HG03558 (cell line): ENCODE data around the gene SLC1A2.

Experiments used
- ATAC-seq: cut with Tn5 transposase; IDR thresholded peaks from one replicate; pipeline ENCODE4 v1.9.1; 2021; ENCODE audit warnings: moderate number of reproducible peaks; ENCODE audit not compliant: unreplicated experiment; ENCODE audit errors: extremely low read depth

The SLC1A2 gene

DNA sequence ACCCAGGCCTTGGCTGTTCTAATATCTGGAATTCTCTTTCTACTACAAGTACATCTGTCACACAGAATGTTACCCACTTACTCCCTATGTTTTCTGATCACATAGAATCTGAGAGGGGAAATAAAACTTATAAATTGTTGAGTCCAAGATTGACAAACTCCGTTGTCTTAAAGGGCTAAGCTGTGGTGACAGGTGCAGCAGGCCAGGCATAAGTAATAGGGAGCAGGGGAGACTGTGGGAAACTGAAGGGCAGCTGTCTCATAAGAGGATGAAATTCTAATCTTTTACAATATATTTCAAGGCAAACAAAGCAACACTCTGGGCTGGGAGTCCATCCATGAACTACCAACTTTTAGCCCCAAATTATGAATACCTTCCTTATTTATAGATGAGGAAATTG, 133.9 kb downstream of the SLC1A2 start:
- ATAC-seq: no peak

- ATAC-seq: no peak
Measured at GRCh38 chr11:35282221-35282882, 137.0 kb downstream of the SLC1A2 start.

- ATAC-seq: no peak
Measured at GRCh38 chr11:35281169-35281688, 138.1 kb downstream of the SLC1A2 start.

GRCh38 chr11:35280727-35281126, 138.6 kb downstream of the SLC1A2 start:
- no peak for ATAC-seq

- ATAC-seq: no peak
Measured at GRCh38 chr11:35277827-35278226, 141.5 kb downstream of the SLC1A2 start.

- ATAC-seq: no peak
Measured at GRCh38 chr11:35276396-35277145, 142.8 kb downstream of the SLC1A2 start.

DNA sequence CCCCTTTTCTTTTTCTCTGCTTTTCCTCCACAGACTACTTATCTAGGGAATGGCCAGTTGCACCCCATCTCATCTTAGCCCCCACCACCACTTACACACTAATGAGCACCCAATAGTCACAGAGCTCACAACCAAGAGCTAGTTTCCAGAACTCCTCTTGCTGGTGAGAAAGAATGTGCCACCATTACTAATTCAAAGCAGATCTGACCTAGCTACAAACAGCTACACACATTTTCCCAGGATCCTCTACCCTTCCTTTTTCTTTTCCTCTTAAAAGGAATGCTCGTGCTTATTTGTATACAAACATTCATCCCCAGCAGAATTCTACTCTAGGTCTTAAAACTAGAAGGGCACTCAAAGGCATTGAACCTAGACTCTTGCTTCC, 143.6 kb downstream of the SLC1A2 start:
- no peak for ATAC-seq

DNA sequence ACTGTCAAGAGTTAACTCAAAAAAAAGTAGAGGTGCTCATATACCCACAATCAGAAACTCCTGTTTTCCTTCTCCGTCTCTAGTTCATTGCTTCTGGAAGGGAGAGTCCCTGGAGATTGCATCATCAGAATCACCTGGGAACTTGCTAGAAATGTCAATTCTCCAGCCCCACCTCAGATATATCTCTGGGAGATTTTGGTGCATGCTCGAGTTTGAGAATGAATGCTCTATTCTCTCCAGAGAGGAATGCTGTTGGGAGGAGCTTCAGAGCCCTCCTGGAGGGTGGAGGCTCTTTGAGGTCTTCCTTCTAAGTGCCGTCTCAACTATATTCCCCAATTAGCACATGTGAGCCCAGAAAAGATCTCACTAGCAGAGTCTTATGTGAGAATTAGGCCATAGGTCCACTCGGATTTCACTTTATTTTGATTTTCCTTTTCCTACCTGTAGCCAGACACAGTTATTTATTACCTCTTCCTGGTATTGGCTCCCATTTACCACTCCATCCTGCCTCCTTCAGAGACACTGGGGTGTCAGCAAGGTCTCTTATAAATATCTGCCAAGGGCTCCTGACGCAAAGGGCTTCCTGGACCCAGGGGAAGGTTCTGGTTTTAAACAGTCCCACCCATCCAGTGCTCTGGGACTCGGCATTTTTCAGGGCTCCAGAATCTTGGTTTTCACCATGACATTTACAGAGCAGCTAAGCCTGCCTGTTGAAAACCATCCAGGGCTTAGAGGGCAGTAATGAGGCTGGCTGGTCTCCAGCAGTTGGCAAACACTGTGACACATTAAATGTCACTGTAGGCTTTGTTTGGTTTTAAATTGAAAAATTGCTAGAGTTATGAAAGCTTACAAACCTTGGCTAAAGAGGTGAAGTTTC, 144.2 kb downstream of the SLC1A2 start:
- ATAC-seq: no peak

GRCh38 chr11:35272391-35272902, 146.9 kb downstream of the SLC1A2 start:
- ATAC-seq: peak; percentile 78

DNA sequence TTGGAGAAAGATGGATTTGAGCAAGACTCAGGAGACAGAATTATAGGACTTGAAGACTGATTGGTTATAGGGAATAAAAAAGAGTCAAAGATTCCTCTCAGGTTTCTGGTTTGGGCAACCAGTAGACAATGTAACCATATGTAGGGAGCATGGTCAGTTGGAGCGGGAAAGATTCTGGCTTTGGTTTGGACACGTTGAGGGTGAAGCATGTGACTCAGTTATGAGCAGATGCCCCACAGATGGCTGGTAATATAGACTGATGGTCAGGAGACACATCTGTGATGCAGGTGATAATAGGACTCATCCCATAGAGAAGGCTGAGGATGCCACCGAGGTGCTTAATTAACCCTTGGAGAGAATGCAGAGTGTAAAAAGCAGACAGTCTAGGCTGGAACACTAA, 148.3 kb downstream of the SLC1A2 start:
- ATAC-seq: no peak

DNA sequence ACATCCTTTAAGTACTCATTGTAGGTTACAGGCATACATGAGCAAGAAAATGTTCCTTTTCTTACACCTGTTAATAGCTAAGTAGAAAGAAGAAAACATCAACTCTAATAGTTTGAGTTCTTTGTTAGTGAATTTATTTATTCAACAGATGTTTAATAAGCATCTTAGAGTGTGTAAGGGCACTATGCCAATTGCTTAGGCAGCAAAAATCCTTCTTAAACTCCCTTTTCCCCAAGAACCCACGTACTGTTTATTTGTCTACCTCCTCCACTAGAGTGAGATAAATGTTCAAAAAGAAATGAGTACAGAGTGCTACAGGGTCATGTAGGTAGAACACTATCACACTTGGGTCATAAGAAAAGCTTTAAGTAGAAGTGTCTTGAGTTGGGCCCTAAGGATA, 149.0 kb downstream of the SLC1A2 start:
- ATAC-seq: no peak

DNA sequence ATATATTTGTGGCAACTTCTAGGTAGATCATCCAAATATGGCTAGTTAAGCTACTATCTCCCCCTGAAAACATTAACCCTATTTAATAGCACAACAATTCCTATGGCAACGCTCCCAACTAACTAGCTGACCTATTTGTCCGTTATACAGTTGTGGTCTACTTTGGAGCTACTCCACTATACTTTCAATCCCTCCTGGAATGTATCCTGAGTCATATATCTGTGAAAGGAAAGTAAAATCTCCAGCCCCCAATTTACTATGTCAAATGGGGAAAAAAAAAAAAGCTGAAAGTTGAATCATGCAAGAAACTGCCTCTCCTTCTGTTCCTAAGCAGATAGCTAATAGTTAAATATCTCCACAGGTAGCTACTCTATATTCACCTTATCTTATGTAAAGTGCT, 151.9 kb downstream of the SLC1A2 start:
- no peak for ATAC-seq

DNA sequence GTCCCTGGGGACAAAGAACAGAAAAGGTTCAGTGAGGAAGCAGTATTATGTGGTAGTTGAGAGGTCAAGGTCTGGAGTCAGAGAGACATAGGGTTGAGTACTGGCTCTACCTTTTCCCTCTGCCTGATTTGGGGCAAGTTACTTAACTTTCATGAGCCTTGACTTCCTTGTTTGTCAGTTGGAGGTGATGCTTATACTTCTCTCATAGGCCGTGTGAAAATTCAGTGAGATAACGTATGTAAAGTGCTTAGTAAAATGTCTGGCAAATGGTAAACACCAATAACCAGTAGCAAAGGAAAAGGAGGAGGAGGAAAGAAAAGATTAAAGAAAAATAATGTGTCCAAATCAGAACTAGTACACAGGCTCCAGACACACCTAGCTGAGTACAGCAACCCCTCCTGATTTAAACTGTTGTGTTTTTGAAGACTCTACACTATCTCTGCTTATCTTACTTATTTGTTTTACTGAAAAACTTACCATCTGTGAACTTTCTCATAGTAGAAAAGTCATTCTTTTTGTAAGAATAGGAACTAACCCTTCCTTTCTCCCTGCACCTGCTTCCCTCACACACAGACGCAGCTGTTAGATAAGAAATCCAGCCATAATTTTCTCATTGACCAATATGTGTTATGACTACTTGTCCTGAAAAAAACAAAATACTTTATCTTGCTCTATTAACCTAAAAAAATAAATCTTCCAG, 153.5 kb downstream of the SLC1A2 start:
- no peak for ATAC-seq

GRCh38 chr11:35262735-35263134, 156.6 kb downstream of the SLC1A2 start:
- ATAC-seq: no peak

DNA sequence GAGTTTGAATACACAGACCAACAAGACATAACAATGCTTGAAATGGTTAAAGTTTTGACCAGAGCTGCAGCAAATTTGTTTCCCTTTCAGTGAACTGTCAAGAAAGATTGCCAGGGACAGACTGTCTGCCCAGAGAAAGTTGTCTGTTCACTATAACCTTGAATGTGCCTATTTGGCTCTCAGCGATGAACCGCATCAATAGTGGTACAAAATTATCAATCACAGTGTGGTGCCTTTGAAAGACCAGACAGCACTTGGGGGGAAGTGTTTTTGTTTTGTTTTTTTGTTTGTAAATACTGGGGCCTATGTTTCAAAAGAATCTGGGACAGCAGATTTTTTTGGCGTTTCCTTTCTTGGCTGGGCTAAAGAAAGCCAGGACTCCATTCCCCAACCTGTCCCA, 157.3 kb downstream of the SLC1A2 start:
- no peak for ATAC-seq

DNA sequence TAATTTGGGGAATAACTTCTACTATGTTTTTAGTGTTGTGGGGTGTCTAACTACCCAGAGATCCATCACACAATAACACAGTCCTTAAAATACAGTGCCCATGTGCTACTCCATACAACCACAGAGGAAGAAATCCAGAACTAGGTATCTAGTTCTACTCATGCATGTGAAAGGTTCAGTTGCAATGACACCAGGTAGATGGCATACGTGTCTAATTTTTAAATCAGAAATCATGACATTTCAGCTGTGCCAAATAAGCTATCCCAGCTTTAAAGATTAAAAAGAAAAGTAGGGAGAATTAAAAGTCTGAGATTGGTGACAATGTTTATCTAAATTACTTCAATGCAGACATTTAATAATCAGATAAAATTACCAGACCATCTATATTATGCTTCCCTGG, 158.2 kb downstream of the SLC1A2 start:
- ATAC-seq: no peak

DNA sequence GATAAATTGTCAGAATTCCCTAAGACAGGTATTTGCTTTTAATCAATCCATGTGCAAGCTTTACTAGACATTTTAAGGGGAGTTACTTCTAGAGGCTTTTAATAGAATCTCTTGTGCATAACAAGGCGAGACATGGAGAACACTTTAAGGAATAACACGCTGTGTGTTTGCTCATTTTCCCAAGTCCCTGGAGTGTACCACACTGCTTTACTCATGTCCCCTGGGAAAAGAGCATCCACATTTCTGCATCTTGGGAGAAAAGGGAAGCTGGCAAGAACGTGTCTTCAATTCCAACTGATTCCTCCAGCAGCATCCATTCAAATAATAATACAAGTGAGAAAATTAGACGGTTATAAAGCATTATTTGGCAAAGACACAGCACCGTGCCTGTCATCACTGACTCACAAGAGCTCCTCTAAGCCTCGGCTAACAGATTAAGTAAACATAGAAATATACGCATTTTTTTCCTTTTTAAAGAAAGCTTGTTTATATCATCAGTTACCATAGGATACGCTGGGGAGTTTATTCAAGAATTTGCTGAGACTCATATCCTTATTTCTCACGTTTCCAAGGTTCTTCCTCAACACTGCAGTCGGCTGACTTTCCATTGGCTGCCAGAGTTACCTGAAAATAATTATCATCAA, 158.9 kb downstream of the SLC1A2 start:
- ATAC-seq: no peak

GRCh38 chr11:35259529-35259928, 159.8 kb downstream of the SLC1A2 start:
- ATAC-seq: no peak

GRCh38 chr11:35257281-35257680, 162.1 kb downstream of the SLC1A2 start:
- peak; percentile 98 for ATAC-seq

GRCh38 chr11:35256296-35256695, 163.1 kb downstream of the SLC1A2 start:
- ATAC-seq: no peak
